Duodenal mucosa (tissue), 2 donors: ENCODE results near the gene APMAP.
A peak's percentile ranks its signal among the peaks of the same experiment; 100 is the strongest.

Experiments
- H3K27ac ChIP-seq: one replicate; pipeline ENCODE4 v1.7.0; 2013; ENCODE audit warnings: low read depth, low read length
- H3K27me3 ChIP-seq, 2 donors: one replicate each; pipeline ENCODE4 v1.7.0; 2013; ENCODE audit warnings: low read length in 2 of 2, control low read depth in 1 of 2; ENCODE audit not compliant: insufficient read depth in 2 of 2, control insufficient read depth in 1 of 2
- H3K36me3 ChIP-seq, 2 donors: one replicate each; pipeline ENCODE4 v1.7.0; 2013; ENCODE audit warnings: low read length in 2 of 2, control low read depth in 1 of 2; ENCODE audit not compliant: insufficient read depth in 2 of 2, control insufficient read depth in 1 of 2
- H3K4me1 ChIP-seq, 2 donors: one replicate each; pipeline ENCODE4 v1.7.0; 2013; ENCODE audit warnings: low read length in 2 of 2, control low read depth in 1 of 2; ENCODE audit not compliant: insufficient read depth in 2 of 2, control insufficient read depth in 1 of 2
- H3K4me3 ChIP-seq, 2 donors: one replicate each; pipeline ENCODE4 v1.7.0; 2013; ENCODE audit warnings: low read length in 2 of 2, low read depth in 1 of 2
- H3K9ac ChIP-seq, 2 donors: one replicate each; pipeline ENCODE4 v1.7.0; 2013; ENCODE audit warnings: low read length in 2 of 2, low read depth in 1 of 2
- H3K9me3 ChIP-seq, 2 donors: one replicate each; pipeline ENCODE4 v1.7.0; 2013; ENCODE audit warnings: low read length in 2 of 2, control low read depth in 1 of 2; ENCODE audit not compliant: control insufficient read depth in 1 of 2

The APMAP gene

DNA sequence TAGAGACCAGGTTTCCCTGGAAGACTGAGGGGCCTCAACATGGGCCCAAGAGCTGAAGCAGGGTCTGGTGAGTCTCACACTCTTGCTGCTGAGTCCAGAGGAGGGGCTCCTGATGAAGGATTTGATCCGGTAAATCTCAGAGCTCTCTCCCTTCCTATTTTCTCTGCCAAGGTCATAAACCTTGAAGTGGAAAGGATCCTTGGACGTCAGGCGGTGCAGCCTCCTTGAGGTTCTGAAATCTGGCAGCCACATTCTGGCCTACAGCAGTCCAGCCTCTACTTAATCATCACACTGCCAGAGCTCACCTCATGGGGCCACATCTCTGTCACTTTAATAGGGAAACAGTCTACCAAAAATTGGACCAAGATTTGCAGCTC, 41.4 kb upstream of the APMAP start:
- Histone ChIP-seq H3K9ac (no peak overlapping the region), H3K27ac (no peak overlapping the region), H3K4me3 (no peak overlapping the region), H3K27me3 (no peaks in the 10 kb centered on the region), H3K9me3 (no peaks in the 10 kb centered on the region), H3K36me3 (peaks cover 13 to 14% of the 10 kb centered on the region in 2 donors), H3K4me1 (peaks cover 55 to 60% of the 10 kb centered on the region in 2 donors)

DNA sequence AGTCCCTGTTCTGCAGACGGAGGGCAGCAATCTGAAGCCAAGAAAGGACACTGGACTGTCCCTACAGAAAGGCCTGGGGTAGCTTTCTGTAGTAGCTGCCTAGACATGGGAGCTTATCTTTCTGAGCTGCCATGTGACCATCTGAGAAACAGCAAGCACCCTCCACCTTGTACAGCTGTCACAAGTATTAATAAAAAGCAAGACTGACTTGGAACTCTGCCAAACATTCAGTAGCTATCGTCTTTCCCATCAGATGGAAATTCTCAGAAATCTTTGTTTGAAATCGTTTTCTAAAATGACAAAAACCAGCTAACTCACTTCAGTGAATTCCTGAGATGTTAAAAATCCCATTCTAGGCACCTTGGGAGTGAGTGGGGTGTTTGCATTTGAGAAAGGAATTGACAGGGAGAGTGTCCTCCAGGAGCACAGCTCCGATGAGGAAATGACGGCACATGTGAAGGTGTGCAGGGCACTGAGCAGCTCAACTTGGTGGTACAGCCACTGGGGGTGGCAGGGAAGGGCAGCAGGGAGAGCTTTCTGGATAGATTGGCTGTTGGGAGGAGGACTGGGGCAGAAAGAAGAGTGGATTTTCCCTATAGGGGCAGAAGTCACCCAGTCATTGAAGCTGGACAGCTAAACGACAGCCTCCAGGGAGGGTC, 40.8 kb upstream of the APMAP start:
- Histone ChIP-seq H3K4me1 (peaks cover 50 to 55% of the 10 kb centered on the region in 2 donors), H3K9ac (peak overlapping the region in 1 of 2 donors; percentile 33), H3K4me3 (peak overlapping the region in 1 of 2 donors; percentile 0), H3K36me3 (peaks cover 13 to 14% of the 10 kb centered on the region in 2 donors), H3K27ac (no peak overlapping the region), H3K9me3 (no peaks in the 10 kb centered on the region), H3K27me3 (no peaks in the 10 kb centered on the region)

DNA sequence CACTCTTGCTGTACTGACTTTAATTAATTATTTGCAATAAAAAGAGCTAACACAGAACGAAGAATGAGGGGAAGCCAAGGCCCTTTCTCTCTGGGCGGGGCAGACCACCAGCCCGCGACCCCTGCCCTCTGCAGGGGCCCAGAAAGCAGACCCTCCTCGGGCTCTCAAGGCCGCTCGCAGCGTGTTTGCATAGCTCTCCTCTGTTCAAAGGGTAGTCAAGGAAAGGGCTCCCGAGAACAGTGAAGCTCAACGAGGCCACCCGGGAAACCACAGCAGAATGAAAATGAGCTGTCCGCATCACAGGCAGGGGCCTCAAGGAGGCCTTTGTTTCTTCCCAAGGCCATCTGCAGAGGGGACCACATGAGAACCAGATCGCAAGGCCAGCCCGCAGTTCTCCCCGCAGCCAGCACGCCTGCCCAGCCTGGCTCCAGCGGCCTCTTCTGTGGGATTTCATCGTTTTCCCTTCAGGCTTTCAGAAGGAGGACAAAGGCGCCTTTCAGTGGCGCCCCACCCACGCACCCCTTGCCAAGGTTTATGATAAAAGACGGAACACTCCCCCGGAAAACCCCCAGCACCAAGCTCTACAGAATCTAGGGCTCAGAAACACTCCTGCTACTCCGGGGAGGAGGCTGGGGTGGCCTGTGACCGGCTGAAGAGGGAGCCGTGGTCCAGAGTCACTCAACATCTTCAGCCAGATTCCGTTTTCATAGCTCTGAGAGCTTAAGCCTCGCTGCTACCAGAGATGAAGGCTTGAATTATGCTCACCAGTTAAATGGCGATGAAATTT, 40.1 kb upstream of the APMAP start:
- Histone ChIP-seq H3K9ac (peak overlapping the region; percentile 33 to 52), H3K27ac (no peak overlapping the region), H3K27me3 (no peaks in the 10 kb centered on the region), H3K4me1 (peaks cover 42 to 47% of the 10 kb centered on the region in 2 donors), H3K9me3 (no peaks in the 10 kb centered on the region), H3K4me3 (peak overlapping the region; percentile 0 to 8), H3K36me3 (peaks cover 13 to 14% of the 10 kb centered on the region in 2 donors)

DNA sequence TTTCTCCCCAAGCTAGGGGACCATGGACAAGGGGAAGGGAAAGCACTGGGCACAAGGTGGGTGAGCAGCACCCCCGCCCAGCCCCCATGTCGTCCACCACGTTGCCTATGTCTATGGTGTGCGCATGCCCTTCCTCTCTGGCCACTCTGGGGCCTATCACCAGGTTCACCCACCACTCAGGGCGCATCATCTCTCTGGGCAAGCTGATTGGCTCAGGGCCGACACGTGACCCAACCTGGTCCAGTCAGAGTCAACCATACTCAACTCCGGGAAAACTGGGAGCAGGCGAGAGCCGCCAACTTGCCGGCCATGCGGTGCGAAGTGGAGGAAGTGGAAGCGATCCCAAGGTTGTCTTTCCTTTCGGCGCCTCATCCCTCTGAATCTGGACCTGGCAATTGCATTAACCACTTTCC, 39.5 kb upstream of the APMAP start:
- Histone ChIP-seq H3K27me3 (no peaks in the 10 kb centered on the region), H3K4me3 (no peak overlapping the region), H3K9ac (peak overlapping the region; percentile 8 to 52), H3K4me1 (peaks cover 36 to 41% of the 10 kb centered on the region in 2 donors), H3K27ac (no peak overlapping the region), H3K36me3 (peaks cover 13 to 14% of the 10 kb centered on the region in 2 donors), H3K9me3 (no peaks in the 10 kb centered on the region)

DNA sequence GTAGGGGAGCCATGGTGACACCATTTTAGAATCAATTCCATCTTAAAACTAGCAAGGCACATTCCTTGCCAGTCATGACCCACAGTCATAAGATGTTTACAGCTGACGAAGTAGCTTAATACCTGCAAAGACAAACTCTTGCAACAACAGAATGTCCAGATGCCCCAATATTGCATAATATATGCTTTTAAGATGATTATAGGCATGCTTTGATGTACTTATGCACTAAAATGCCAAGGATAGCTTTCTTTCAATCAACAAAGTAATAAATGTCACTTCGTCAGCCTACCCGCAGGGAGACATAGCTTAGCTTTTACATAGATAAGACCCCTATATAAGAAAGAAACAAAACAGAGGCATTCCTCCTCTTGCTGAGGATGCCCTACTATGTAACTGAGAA, 38.7 kb upstream of the APMAP start:
- no peaks in the 10 kb centered on the region for H3K9me3 ChIP-seq
- no peaks in the 10 kb centered on the region for H3K27me3 ChIP-seq

DNA sequence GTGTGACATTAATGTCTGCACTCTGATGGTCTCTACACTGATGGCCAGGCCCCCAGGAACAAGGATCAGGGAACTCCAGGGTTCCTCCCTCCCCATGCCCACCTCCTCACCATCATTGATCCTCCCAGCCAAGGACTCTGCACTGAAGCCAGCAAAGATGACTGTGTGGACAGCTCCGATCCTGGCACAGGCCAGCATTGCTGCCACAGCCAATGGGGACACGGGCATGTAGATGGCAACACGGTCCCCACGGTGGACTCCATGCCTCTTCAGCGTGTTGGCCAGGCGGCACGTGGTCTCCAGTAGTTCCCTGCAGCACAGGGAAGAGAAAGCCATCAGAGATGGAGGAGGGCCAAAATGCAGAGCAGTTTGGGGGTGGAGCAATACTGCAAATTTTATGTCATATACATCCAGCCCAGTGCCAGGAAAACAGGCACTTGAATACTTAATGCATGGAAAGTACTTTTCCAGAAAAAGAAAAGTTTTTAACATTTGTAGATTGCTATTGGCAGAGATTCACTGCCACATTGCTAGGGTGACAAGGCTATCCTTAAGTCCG, 38.2 kb upstream of the APMAP start:
- no peak overlapping the region for H3K4me3 ChIP-seq
- H3K9ac ChIP-seq = no peak overlapping the region
- H3K27ac ChIP-seq = no peak overlapping the region
- H3K36me3 ChIP-seq = peaks cover 18% of the 10 kb centered on the region in 2 donors
- peaks cover 28% of the 10 kb centered on the region in 2 donors for H3K4me1 ChIP-seq
- no peaks in the 10 kb centered on the region for H3K9me3 ChIP-seq
- no peaks in the 10 kb centered on the region for H3K27me3 ChIP-seq

More for the DNA sequence above, 38.7 kb upstream of the APMAP start:
- Histone ChIP-seq H3K27ac (no peak overlapping the region), H3K4me3 (no peak overlapping the region), H3K4me1 (peaks cover 28 to 33% of the 10 kb centered on the region in 2 donors), H3K9ac (no peak overlapping the region), H3K36me3 (peaks cover 13 to 14% of the 10 kb centered on the region in 2 donors)

DNA sequence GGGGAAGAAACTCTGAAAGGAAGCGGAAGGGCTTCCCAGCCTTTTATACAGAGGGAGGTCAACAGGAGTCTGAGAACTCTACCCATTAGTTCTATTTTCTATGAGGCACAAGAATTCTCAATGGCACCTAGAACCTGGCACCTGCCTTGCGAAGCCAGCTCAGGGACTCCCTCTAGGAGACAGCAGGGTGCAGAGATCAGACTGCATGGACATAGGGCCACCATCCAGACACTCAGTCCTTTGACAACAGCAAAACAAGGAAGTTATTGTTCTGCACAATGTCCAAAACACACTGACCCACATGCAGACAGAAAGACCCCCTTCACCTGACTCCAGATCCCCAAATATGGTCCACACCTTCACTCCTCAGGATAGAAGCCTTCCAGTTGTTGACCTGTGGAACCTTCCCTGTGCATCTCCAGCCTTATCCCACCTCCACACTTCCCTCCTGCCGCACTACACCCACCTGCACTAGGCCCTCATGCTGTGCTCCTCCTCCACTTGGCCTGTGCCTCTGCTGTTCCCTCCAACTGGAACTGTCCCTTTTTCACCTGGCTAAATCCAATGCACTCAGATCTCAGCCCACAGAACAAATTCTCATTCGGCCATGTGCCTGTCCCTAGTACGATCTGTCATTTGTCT, 37.6 kb upstream of the APMAP start:
- Histone ChIP-seq H3K27ac (no peak overlapping the region), H3K4me3 (no peak overlapping the region), H3K9me3 (no peaks in the 10 kb centered on the region), H3K9ac (no peak overlapping the region), H3K36me3 (peaks cover 22 to 24% of the 10 kb centered on the region in 2 donors), H3K4me1 (peaks cover 26 to 28% of the 10 kb centered on the region in 2 donors), H3K27me3 (no peaks in the 10 kb centered on the region)

DNA sequence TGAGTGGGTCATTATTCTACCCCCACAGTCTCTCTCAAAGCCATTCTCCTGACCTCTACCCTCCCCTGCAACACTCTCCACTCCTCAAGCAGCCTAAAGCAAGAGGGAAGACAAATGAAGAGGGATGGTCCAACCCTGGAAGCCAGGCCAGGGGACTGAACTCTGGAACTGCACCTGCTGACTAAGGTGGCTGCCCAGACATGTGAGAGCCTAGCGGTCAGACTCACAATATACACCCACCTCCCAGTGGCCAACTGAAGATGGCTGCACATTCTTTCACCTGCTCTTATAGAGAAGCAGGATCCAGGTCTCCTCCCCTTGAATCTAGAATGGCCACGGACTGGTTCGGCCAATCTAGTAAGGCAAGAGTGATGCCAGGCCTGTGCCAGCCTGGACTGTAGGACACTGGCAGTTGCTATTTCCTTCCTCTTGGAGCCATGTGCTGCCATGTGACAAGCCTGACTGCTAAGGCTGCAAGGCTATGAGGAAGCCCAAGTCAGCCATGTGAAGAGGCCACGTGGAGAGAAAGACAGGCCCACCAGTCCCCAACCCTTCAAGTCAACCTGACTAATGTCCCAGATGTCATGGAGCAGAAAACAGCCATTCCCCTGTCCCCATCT, 33.5 kb upstream of the APMAP start:
- Histone ChIP-seq H3K9ac (no peak overlapping the region), H3K36me3 (peaks cover 22 to 38% of the 10 kb centered on the region in 2 donors), H3K9me3 (no peaks in the 10 kb centered on the region), H3K27me3 (no peaks in the 10 kb centered on the region), H3K27ac (no peak overlapping the region), H3K4me1 (peaks cover 22 to 28% of the 10 kb centered on the region in 2 donors), H3K4me3 (no peak overlapping the region)

DNA sequence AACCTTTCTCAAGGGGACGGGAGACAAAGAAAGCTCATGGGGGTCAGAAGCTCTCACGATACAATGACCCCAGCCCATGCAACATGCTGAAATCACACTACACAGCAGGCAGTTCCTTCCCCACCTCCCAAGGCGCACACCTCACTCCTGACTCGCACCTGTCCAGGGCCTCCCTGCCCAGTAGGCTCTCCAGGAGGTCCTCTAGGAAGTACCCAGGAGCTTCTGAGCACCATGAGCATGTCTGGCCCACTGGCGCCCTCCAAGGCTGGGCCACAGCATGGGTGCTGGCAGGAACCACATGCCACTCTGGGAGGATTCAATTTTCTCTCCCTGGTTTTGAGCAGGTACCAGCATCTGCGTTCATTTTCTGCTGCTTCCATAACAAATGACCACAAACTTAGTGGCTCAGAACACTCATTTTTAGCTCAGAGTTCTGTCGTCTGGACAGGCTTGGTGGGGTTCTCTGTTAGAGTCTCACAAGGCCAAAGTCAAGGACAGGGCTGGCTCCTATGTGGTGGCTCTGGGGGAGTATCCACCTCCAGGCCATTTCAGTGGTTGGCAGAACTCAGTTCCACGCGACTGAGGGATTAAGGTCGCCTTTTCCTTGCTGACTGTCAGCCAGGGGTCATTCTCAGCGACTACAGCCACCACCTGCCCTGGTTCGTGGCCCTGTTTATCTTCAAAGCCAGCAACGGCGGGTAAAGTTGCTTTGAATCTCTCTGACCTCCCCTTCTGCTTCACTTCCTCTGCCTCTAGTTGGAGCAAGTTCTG, 32.7 kb upstream of the APMAP start:
- no peaks in the 10 kb centered on the region for H3K27me3 ChIP-seq
- peaks cover 27 to 41% of the 10 kb centered on the region in 2 donors for H3K36me3 ChIP-seq
- no peak overlapping the region for H3K9ac ChIP-seq
- H3K27ac ChIP-seq = no peak overlapping the region
- H3K9me3 ChIP-seq = no peaks in the 10 kb centered on the region
- H3K4me3 ChIP-seq = no peak overlapping the region
- H3K4me1 ChIP-seq = peaks cover 22 to 28% of the 10 kb centered on the region in 2 donors
